DOHH2 (cell line): ENCODE data around the gene PTPRN2.

Experiments
- EZH2phosphoT487 ChIP-seq: fragments of 200-600 bp; sonication (generic); IDR thresholded peaks from 2 replicates; pipeline ENCODE4 v1.6.1; 2017; ENCODE audit warnings: borderline replicate concordance, mild to moderate bottlenecking, antibody characterized with exemption, low read length, moderate library complexity, mixed read lengths
- TF ChIP-seq, protein P1 (sequence below): fragments of 200-600 bp; sonication (generic); IDR thresholded peaks from one replicate; pipeline ENCODE4 v1.5.1; 2014; ENCODE audit warnings: antibody characterized with exemption, mild to moderate bottlenecking, low read depth, low read length; ENCODE audit not compliant: poor library complexity, severe bottlenecking

DNA sequence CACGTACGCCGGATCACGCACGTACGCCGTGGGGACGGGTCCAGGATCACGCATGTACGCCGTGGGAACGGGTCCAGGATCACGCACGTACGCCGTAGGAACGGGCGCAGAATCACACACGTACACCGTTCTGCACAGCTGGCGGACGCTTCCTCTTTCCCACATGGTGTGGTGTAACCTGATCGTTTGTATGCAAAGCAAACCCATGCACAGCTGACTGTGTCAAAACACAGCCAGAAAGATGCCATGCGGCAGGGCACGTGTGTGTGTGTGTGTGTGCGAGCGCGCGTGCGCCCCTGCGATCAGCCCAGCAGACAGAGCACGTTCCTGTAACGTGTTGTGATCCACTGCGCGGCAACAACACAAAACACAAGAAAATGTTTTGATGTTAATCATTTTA lies 677.2 kb downstream of the PTPRN2 start:
- TF ChIP-seq, protein P1, sequence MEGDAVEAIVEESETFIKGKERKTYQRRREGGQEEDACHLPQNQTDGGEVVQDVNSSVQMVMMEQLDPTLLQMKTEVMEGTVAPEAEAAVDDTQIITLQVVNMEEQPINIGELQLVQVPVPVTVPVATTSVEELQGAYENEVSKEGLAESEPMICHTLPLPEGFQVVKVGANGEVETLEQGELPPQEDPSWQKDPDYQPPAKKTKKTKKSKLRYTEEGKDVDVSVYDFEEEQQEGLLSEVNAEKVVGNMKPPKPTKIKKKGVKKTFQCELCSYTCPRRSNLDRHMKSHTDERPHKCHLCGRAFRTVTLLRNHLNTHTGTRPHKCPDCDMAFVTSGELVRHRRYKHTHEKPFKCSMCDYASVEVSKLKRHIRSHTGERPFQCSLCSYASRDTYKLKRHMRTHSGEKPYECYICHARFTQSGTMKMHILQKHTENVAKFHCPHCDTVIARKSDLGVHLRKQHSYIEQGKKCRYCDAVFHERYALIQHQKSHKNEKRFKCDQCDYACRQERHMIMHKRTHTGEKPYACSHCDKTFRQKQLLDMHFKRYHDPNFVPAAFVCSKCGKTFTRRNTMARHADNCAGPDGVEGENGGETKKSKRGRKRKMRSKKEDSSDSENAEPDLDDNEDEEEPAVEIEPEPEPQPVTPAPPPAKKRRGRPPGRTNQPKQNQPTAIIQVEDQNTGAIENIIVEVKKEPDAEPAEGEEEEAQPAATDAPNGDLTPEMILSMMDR = no peak
- TF ChIP-seq EZH2phosphoT487 = no peak
